ENCODE data around the gene C11orf68. TPM values are rescaled to one million over a fixed set of nuclear protein-coding genes. Genes with fewer than 3 reads are reported as not detected.

Gene C11orf68
- total and polyA plus RNA-seq, 9 of the 15 experiments (the other 6 are each of a cell fraction or from before 2014, with no cell fraction given) = 3.6 to 35.9 (median 12.8) TPM

- TF ChIP-seq RERE (CRISPR knock-in tag; IDR thresholded peaks at IDR 0.05; ENCODE audit: borderline replicate concordance) = 0 out of 2 replicates have a peak, but pooled peaks have one; percentile 25
- TF ChIP-seq ZNF318 (IDR thresholded peaks at IDR 0.05; ENCODE audit: borderline replicate concordance in 1 of 2, low read depth in 1 of 2) = no peak
- TF ChIP-seq PRPF4 (IDR thresholded peaks at IDR 0.05; ENCODE audit: insufficient read depth, low read depth, low read length, poor library complexity, severe bottlenecking) = peak; percentile 23
- peak; percentile 59 for TF ChIP-seq RBM39 (optimal IDR thresholded peaks at IDR 0.05; ENCODE audit: low read depth, low read length)
- peak; percentile 85 for TF ChIP-seq SUPT5H (IDR thresholded peaks at IDR 0.05)
- TF ChIP-seq SAFB2 (IDR thresholded peaks at IDR 0.05; ENCODE audit: borderline replicate concordance, low read depth, low read length, severe bottlenecking) = no peak
- 0 out of 2 replicates have a peak, but pooled peaks have one; percentile 50 for TF ChIP-seq ZNF696 (CRISPR knock-in tag; conservative IDR thresholded peaks at IDR 0.05)
- peak; percentile 16; the same call in 1 of the 2 replicates for TF ChIP-seq PKNOX1 (IDR thresholded peaks at IDR 0.05)
- no peak for TF ChIP-seq SIN3B (IDR thresholded peaks at IDR 0.05; ENCODE audit: low read depth)
These were observed 27.4 kb downstream of the C11orf68 start (continued) for GRCh38 chr11:65891219-65892136.
